GM19328 (cell line): ENCODE measurements around the gene NLGN3.

Source experiments
- ATAC-seq: cut with Tn5 transposase; IDR thresholded peaks from one replicate; pipeline ENCODE4 v1.9.1; 2021; ENCODE audit warnings: mild to moderate bottlenecking, moderate library complexity; ENCODE audit not compliant: unreplicated experiment

NLGN3 gene

GRCh38 chrX:71144651-71145050 lies at the start of gene NLGN3:
Gene NLGN3 (plus strand): TSS chrX:71144841. CDS start chrX:71147750, 2,909 bp downstream.
- ATAC-seq, result no peak

DNA sequence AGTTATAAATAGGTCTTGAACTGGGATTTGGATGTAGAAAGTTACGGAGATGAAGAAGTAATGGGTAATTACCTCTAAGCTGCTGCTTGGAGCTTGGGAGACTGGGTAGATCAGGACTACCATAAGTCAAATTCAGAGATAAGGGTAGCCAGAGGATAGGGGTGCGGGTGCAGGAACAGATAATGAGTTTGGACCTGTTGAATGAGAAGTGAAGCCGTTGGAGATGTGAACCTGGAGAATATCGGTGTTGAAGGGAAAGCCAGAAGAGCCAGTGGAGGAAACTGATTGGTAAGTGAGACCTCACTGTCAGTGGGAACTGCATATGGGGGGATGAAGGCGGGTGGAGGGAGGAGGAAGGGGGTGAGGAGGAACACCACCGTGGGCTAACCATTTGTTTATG lies 49.6 kb upstream of the NLGN3 start:
- no peak for ATAC-seq

DNA sequence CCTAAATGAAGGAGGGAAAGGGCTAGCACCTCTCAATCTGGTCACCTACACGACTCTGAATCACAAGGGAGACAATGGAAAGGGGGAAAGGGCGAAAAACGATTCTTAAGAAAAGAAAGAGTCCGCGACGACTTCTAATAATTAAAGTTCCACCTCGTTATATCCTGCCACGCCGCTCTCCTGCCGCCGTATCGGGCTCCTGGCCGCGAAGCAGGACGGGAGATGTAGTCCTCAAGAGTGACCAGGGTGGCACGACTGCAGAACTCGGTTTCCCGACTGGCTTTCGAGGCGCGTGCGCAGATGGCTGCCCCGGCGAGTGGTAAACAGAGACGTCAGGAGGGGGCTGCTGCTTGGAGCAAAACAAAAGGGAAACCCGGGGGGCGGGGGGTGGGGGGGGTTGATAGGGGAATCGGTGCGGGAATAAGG lies 49.1 kb upstream of the NLGN3 start, which contains the start of gene FOXO4:
Gene FOXO4, plus strand, starts transcription at position 297 of the 426 bp plus-strand sequence. CDS start 678 bp downstream, outside the sequence.
- no peak for ATAC-seq

- no peak for ATAC-seq
Measured at GRCh38 chrX:71095981-71096759, 48.5 kb upstream of the NLGN3 start.

DNA sequence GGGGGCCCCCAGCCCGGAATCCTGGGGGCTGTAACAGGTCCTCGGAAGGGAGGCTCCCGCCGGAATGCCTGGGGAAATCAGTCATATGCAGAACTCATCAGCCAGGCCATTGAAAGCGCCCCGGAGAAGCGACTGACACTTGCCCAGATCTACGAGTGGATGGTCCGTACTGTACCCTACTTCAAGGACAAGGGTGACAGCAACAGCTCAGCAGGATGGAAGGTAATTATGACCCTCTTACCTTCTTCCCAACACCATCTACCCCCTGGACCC lies 47.9 kb upstream of the NLGN3 start:
- ATAC-seq, result no peak

DNA sequence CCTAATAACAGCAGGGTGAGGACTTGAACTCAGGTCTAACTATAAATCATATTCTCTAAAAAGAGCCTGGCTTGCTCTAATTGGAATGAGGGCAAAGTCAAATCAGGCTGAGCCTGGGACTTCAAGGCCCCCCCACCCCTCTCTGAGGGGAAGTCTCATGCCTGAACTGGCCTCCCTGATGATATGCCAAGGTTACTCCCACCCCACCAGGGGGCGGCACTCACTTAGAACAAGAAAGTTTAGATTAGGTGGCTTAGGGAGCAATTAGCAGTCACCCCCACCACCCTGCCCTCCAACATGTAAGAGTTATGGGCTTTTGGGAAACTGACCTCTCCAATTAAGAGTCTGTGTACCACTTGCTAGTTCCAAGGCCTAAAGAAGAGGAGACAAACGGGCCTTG lies 46.3 kb upstream of the NLGN3 start:
- no peak for ATAC-seq

DNA sequence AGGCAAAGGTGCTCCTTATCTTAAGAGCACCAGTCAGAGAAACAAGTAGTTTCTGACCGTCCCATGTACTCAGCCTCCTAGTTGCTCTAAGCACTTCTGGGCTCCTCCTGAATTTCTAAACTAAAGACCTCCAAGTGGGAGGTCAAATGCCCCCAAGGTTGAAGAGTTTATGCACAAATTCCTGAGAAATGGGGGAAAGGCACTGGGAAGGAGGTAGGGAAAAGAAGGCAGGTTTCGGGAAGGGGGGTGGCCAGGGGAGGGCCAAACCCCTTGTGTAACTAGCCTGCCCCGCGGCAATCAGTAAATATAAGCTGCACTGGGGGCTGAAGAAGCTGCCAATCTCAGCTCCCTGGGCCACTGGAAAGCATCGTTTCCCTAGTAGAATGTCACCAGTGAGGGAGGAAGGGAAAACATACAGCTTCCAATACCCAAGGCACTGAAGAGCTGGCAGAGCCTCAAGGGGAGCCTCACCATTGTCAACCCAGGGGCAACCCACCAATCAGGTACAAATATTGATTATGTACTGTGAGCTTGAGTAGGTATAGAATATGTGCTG lies 45.6 kb upstream of the NLGN3 start:
- ATAC-seq, result no peak

- ATAC-seq, result no peak
Measured at GRCh38 chrX:71099736-71100135, 44.9 kb upstream of the NLGN3 start.

- ATAC-seq, result no peak
Measured at GRCh38 chrX:71100581-71101505, 43.8 kb upstream of the NLGN3 start.

DNA sequence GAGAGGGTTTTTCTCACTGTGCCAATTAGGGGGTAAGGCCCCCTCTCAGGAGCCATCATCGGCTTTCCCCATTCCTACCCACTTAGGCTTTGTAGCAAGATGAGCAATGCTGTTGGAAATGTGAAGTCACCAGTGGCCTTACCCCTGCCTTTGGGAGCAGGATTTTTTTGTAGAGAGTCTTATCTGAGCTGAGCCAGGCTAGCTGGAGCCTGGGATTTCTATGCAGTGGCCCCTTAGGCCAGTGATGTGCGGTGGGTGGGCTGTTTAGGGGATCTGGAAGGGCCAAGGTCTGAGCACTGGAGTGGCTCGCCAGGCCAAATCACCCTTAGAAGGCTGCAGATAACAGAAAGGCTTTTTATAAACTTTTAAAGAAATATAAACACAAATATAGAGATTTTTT lies 42.3 kb upstream of the NLGN3 start:
- no peak for ATAC-seq

- ATAC-seq, result no peak
Measured at GRCh38 chrX:71103110-71103983, 41.3 kb upstream of the NLGN3 start.

- no peak for ATAC-seq
Measured at GRCh38 chrX:71105628-71106027, 39.0 kb upstream of the NLGN3 start.

GRCh38 chrX:71106427-71106826 lies 38.2 kb upstream of the NLGN3 start, which contains the start of gene CXorf65:
Gene CXorf65 (minus strand): TSS chrX:71106740. CDS start chrX:71106556, 184 bp downstream.
- no peak for ATAC-seq

DNA sequence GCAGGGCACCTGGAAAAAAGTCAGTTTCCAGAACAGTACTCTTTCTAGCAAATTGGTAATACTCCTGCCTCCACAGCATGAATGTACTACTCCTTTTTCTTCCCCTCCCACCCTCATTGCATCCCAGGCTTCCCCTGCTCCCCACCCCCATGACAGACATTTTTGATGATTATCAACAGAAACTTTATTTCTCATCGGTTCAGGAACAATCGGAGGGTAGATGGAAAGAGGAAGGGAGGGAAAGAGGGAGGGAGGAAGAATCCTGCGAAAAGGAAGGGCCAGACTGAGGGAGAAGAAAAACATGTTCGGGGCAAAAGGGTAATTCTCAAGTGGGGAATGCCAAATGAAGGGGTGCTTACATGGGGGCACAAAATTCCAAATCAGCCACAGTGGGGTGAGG lies 37.4 kb upstream of the NLGN3 start:
- ATAC-seq, result no peak

DNA sequence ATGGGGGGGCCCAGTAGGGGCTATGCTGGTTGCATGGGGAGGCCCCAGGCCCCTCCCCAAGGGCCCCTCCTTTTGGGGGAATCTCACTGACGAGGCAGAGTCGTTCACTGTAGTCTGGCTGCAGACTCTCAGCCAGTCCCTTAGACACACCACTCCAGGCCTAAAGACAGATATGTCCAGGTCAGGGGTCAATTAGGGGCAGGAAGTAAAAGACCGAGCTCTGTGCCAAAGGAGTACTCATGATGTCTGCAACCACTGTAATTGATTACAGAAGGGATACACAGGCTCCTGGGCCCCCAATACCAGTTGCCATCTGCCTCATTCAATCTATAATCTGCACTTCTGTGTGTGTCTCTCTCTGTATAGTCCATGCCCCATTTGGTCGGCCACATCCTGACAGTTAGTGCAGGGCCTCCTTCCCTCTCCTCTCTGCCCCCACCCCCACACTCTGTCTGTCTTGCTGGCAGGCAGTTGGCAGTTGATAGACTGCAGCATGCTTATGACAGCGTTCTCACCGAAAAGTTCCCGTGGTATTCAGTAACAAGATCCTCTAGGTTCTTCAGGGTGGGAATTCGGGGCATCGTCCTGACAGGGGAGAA lies 36.8 kb upstream of the NLGN3 start:
- no peak for ATAC-seq

- ATAC-seq, result no peak
Measured at GRCh38 chrX:71109051-71109450, 35.6 kb upstream of the NLGN3 start.

DNA sequence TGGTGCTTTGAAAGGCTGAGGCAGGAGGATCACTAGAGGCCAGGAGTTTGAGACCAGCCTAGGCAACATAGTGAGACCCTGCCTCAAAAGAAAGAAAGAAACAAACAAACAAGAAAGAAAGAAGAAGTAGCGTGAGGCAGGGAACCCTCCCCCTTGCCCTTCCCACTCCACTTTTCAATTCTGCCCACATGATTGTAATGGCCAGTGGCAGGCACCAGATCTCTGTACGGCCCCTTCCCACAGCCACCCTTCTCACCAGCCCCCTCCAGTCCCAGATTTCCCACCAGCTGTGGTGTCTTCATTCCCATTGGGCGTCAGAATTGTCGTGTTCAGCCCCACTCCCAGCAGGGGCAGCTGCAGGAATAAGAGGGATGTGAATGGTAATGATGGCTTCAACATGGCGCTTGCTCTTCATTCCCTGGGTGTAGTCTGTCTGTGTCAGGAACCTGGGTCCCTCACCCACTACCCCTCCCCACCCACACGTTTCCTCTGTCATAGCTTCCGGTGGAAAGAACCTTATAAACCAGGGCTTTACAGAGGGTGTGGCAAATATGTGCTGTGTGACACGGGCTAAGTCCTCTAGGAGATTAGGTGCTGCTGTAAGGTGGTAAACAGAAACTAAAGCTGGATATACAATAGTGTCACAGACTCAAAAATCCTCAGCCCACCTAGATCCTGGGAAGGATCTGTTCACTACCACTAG lies 33.3 kb upstream of the NLGN3 start, which contains the start of gene IL2RG:
Gene IL2RG, minus strand, starts transcription at position 437 of the 703 bp plus-strand sequence. Its CDS starts 38 bp downstream, at position 399.
- peak; percentile 79 for ATAC-seq

DNA sequence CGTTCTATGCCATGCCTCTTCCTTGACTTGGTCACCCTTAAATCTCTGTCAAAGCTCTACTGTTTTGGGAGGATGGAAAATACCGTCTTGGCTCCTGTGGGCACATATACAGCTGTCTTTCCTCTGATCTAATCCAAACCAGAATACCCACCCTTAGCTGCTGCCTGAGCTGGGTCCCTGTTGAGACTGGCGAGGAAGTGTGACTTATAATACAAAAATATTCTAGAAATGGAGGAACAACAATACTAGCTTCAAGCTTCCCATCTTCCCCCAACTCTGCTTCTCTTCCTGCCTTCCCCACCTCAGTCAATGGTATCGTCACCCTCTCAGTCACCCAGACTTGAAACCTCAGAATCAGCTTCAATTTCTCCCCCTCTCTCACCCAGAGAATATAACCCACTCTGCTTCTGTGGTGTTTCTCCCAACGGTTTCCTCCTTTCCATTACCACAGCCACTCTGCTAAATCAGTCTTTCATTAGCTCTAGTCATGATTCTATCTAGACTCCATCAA lies 32.7 kb upstream of the NLGN3 start:
- ATAC-seq, result peak; percentile 17

- no peak for ATAC-seq
Measured at GRCh38 chrX:71117358-71117757, 27.3 kb upstream of the NLGN3 start.
